H1 (cell line): ENCODE results near the gene ALAS1. TPM values are rescaled to one million over a fixed set of nuclear protein-coding genes. Genes with fewer than 3 reads are reported as not detected.

Source experiments
- CTCF ChIA-PET: fragments of 300-600 bp; sonication (Branson Sonifier 250); formaldehyde crosslinking; loops from one replicate; lab custom pipeline; 2021; ENCODE audit not compliant: partially characterized antibody; lab: Charles Lee
- POLR2A ChIA-PET: fragments of 300-600 bp; sonication (Branson Sonifier 250); formaldehyde crosslinking; loops from one replicate; lab custom pipeline; 2021; ENCODE audit warnings: inconsistent platforms; ENCODE audit not compliant: partially characterized antibody; lab: Charles Lee
- DNase-seq, 2 experiments: peaks; one replicate each; pipeline versions ENCODE4 v3.0.0 to v3.0.0-alpha.2; 2010 to 2022; ENCODE audit warnings: low spot score in 2 of 2, low read depth in 1 of 2, mixed read lengths in 1 of 2
- FAIRE-seq: peaks from 2 replicates; lab custom pipeline; 2011; peaks lifted over from hg19 to GRCh38; lab: Jason Lieb, UNC
- H2AFZ ChIP-seq: 2 replicates; pipeline ENCODE4 v1.8.1; 2012; ENCODE audit warnings: low read length, inconsistent platforms
- H2AK5ac ChIP-seq: 2 replicates; pipeline ENCODE4 v1.6.1; 2013; ENCODE audit warnings: low read depth, low read length
- H2BK120ac ChIP-seq: replicated peaks from 2 replicates; pipeline ENCODE3; 2013; ENCODE audit warnings: low read depth, low read length, inconsistent platforms
- H2BK12ac ChIP-seq: 2 replicates; pipeline ENCODE4 v1.6.1; 2013; ENCODE audit warnings: low read depth, low read length
- H2BK15ac ChIP-seq: 2 replicates; pipeline ENCODE4 v1.6.1; 2013; ENCODE audit warnings: low read length
- H2BK20ac ChIP-seq: 2 replicates; pipeline ENCODE4 v1.6.1; 2013; ENCODE audit warnings: low read length
- H2BK5ac ChIP-seq: 2 replicates; pipeline ENCODE4 v1.6.1; 2013; ENCODE audit warnings: low read depth, low read length
- H3K14ac ChIP-seq: 2 replicates; pipeline ENCODE4 v1.6.1; 2013; ENCODE audit warnings: inconsistent platforms; ENCODE audit not compliant: insufficient read length
- H3K18ac ChIP-seq: 2 replicates; pipeline ENCODE4 v1.6.1; 2013; ENCODE audit warnings: low read length; ENCODE audit errors: extremely low read depth
- H3K23ac ChIP-seq: 2 replicates; pipeline ENCODE4 v1.6.1; 2013; ENCODE audit warnings: inconsistent platforms; ENCODE audit not compliant: insufficient read length
- H3K23me2 ChIP-seq: 2 replicates; pipeline ENCODE4 v1.6.1; 2013; ENCODE audit warnings: low read depth, low read length
- H3K27ac ChIP-seq: 2 replicates; pipeline ENCODE4 v1.6.1; 2011; ENCODE audit warnings: low read depth, low read length, inconsistent platforms
- H3K27me3 ChIP-seq, 4 experiments: replicated peaks in 1 of 4; 1 replicate in 1 of 4; 2 replicates in 3 of 4; pipeline versions ENCODE4 v1.6.1 to v1.8.1; 2011 to 2013; ENCODE audit warnings: low read length in 3 of 4, mild to moderate bottlenecking in 3 of 4, inconsistent platforms in 2 of 4, mixed read lengths in 2 of 4, moderate library complexity in 1 of 4; ENCODE audit not compliant: control insufficient read depth in 3 of 4, insufficient read depth in 3 of 4; ENCODE audit errors: extremely low read depth in 1 of 4
- H3K36me3 ChIP-seq, 4 experiments: 2 replicates each; pipeline versions ENCODE4 v1.6.1 to v1.8.1; 2011 to 2013; ENCODE audit warnings: mild to moderate bottlenecking in 4 of 4, low read length in 3 of 4, moderate library complexity in 2 of 4, control low read depth in 1 of 4, inconsistent platforms in 1 of 4; ENCODE audit not compliant: insufficient read depth in 4 of 4, control insufficient read depth in 2 of 4
- H3K4ac ChIP-seq: replicated peaks from 2 replicates; pipeline ENCODE3; 2013; ENCODE audit warnings: low read length, low read depth, mixed read lengths, inconsistent platforms; ENCODE audit not compliant: insufficient read length
- H3K4me1 ChIP-seq, 4 experiments: replicated peaks in 1 of 4; 1 replicate in 1 of 4; 2 replicates in 3 of 4; pipeline versions ENCODE4 v1.6.1 to v1.8.1; 2011 to 2013; ENCODE audit warnings: low read length in 3 of 4, inconsistent platforms in 2 of 4, mixed read lengths in 1 of 4; ENCODE audit not compliant: insufficient read depth in 4 of 4, control insufficient read depth in 3 of 4
- H3K4me2 ChIP-seq, 2 experiments: 2 replicates each; pipeline versions ENCODE4 v1.6.1 to v1.8.1; 2011 to 2013; ENCODE audit warnings: low read depth in 2 of 2, low read length in 2 of 2, control low read depth in 1 of 2, inconsistent platforms in 1 of 2, mild to moderate bottlenecking in 1 of 2; ENCODE audit not compliant: insufficient read depth in 1 of 2
- H3K4me3 ChIP-seq, 4 experiments: fragments of 200-600, 300-600 bp in 1 of 4; sonication (generic), shearing (Covaris generic), sonication (Bioruptor Twin) in 1 of 4; 2 replicates each; pipeline versions ENCODE4 v1.5.1 to v1.8.1; 2011 to 2016; ENCODE audit warnings: low read length in 4 of 4, low read depth in 3 of 4, control low read depth in 2 of 4, inconsistent platforms in 2 of 4, mild to moderate bottlenecking in 2 of 4, mixed read lengths in 1 of 4, moderate library complexity in 1 of 4; ENCODE audit not compliant: insufficient read depth in 2 of 4; ENCODE audit errors: extremely low read depth in 1 of 4
- H3K56ac ChIP-seq: replicated peaks from 2 replicates; pipeline ENCODE3; 2013; ENCODE audit warnings: low read depth, mild to moderate bottlenecking, mixed read lengths, low read length, inconsistent platforms; ENCODE audit not compliant: insufficient read length
- H3K79me1 ChIP-seq: 2 replicates; pipeline ENCODE4 v1.6.1; 2013; ENCODE audit warnings: low read depth, low read length, control low read depth
- H3K79me2 ChIP-seq, 2 experiments: 2 replicates each; pipeline versions ENCODE4 v1.6.1 to v1.8.1; 2012 to 2013; ENCODE audit warnings: low read length in 2 of 2, mild to moderate bottlenecking in 2 of 2, inconsistent platforms in 1 of 2; ENCODE audit not compliant: insufficient read depth in 2 of 2, control insufficient read depth in 1 of 2
- H3K9ac ChIP-seq, 4 experiments: replicated peaks in 1 of 4; 1 replicate in 1 of 4; 2 replicates in 3 of 4; pipeline versions ENCODE4 v1.6.1 to v1.8.1; 2011 to 2013; ENCODE audit warnings: low read depth in 3 of 4, low read length in 3 of 4, control low read depth in 2 of 4, mild to moderate bottlenecking in 2 of 4, moderate library complexity in 2 of 4, inconsistent platforms in 1 of 4; ENCODE audit errors: extremely low read depth in 1 of 4
- H3K9me3 ChIP-seq, 2 experiments: 2 replicates each; pipeline versions ENCODE4 v1.6.1 to v1.8.1; 2012 to 2013; ENCODE audit warnings: mild to moderate bottlenecking in 2 of 2, moderate library complexity in 2 of 2, control low read depth in 1 of 2, inconsistent platforms in 1 of 2, low read depth in 1 of 2, low read length in 1 of 2, mixed read lengths in 1 of 2; ENCODE audit not compliant: insufficient read depth in 2 of 2
- H4K20me1 ChIP-seq, 2 experiments: replicated peaks in 1 of 2; 2 replicates each; pipeline versions ENCODE3 to v1.8.1; 2011 to 2013; ENCODE audit warnings: inconsistent platforms in 2 of 2, low read length in 2 of 2, mild to moderate bottlenecking in 1 of 2; ENCODE audit not compliant: insufficient read depth in 2 of 2, control insufficient read depth in 1 of 2
- H4K5ac ChIP-seq: 2 replicates; pipeline ENCODE4 v1.6.1; 2013; ENCODE audit warnings: low read length, low read depth, mixed read lengths, inconsistent platforms; ENCODE audit not compliant: insufficient read length
- H4K8ac ChIP-seq: 2 replicates; pipeline ENCODE4 v1.8.0; 2013; ENCODE audit warnings: mild to moderate bottlenecking, moderate library complexity, low read length, inconsistent platforms; ENCODE audit not compliant: insufficient read depth; ENCODE audit errors: extremely low read depth
- H4K91ac ChIP-seq: replicated peaks from 2 replicates; pipeline ENCODE3; 2013; ENCODE audit warnings: low read length, mixed read lengths, inconsistent platforms; ENCODE audit not compliant: insufficient read length
- CTCF ChIP-seq, 3 experiments: IDR thresholded peaks; 1 replicate in 2 of 3; 2 replicates in 1 of 3; pipeline versions ENCODE4 v1.5.1 to v1.6.1; 2011; ENCODE audit warnings: low read length in 3 of 3, mild to moderate bottlenecking in 3 of 3, inconsistent platforms in 2 of 3, low read depth in 1 of 3, moderate library complexity in 1 of 3; ENCODE audit not compliant: insufficient read depth in 1 of 3; ENCODE audit errors: control extremely low read depth in 1 of 3
- HDAC6 ChIP-seq: IDR thresholded peaks from one replicate; pipeline ENCODE4 v1.7.1; 2012; ENCODE audit warnings: low read depth, mild to moderate bottlenecking, inconsistent platforms, low read length, moderate library complexity
- RAD21 ChIP-seq, 2 experiments: IDR thresholded peaks in 1 of 2; conservative IDR thresholded peaks in 1 of 2; 2 replicates each; pipeline ENCODE4 v1.6.1; 2011; ENCODE audit warnings: low read depth in 2 of 2, low read length in 2 of 2, improper control_type of control experiment in 1 of 2, inconsistent platforms in 1 of 2, mild to moderate bottlenecking in 1 of 2, moderate library complexity in 1 of 2
- SAP30 ChIP-seq: fragments of 300-600 bp; sonication (generic); IDR thresholded peaks from 2 replicates; pipeline ENCODE4 v1.7.1; 2012; ENCODE audit warnings: low read length, moderate library complexity, mild to moderate bottlenecking, inconsistent platforms; ENCODE audit not compliant: insufficient read depth, insufficient replicate concordance
- YY1 ChIP-seq: IDR thresholded peaks from 2 replicates; pipeline ENCODE4 v1.6.1; 2011; ENCODE audit warnings: low read depth, mild to moderate bottlenecking, low read length
- WGBS, 2 experiments: shearing (Covaris generic) in 1 of 2; methylation state at CpG; one replicate each; pipeline versions ENCODE4 v1.1.6 to v1.1.7; 2013 to 2015; ENCODE audit warnings: low lambda C conversion rate in 2 of 2, mixed read lengths in 2 of 2, inconsistent platforms in 1 of 2, low coverage in 1 of 2, missing lambda C conversion rate in 1 of 2; ENCODE audit not compliant: insufficient replicate concordance in 2 of 2, insufficient coverage in 1 of 2, insufficient read length in 1 of 2; ENCODE audit errors: extremely low coverage in 1 of 2, missing lambda C conversion rate in 1 of 2; 5-methylcytosine and 5-hydroxymethylcytosine counted together
- polyA plus RNA-seq, 7 experiments: library from polyadenylated mRNA; depleted of rRNA in 3 of 7; stranded (reverse) in 5 of 7; unstranded in 2 of 7; fragments of >200 nt in 5 of 7; fragments of 200-250 nt in 2 of 7; gene quantifications; 1 replicate in 5 of 7; 2 replicates in 1 of 7; 4 replicates in 1 of 7; pipeline versions ENCODE4 v1.2.1 to v1.2.3, GENCODE V29; 2011 to 2013; ENCODE audit warnings: missing spikeins in 2 of 7, mixed read lengths in 2 of 7
- total RNA-seq: library from RNA; stranded (reverse); fragmentation: NEBNext Ultra II Directional; extraction: Animal tissue kit (Norgen Biotek cat#: 25700); gene quantifications from 2 replicates; pipeline ENCODE4 v1.2.1, GENCODE V29; 2021
- TF ChIP-seq, protein P1 (sequence below): IDR thresholded peaks from 2 replicates; pipeline ENCODE4 v1.6.1; 2012; ENCODE audit warnings: low read length, inconsistent platforms

ALAS1 gene
- total and polyA plus RNA-seq, 2 of the 8 experiments (the other 6 are each of a cell fraction or from before 2014, with no cell fraction given): 45.9 to 84.4 TPM

DNA sequence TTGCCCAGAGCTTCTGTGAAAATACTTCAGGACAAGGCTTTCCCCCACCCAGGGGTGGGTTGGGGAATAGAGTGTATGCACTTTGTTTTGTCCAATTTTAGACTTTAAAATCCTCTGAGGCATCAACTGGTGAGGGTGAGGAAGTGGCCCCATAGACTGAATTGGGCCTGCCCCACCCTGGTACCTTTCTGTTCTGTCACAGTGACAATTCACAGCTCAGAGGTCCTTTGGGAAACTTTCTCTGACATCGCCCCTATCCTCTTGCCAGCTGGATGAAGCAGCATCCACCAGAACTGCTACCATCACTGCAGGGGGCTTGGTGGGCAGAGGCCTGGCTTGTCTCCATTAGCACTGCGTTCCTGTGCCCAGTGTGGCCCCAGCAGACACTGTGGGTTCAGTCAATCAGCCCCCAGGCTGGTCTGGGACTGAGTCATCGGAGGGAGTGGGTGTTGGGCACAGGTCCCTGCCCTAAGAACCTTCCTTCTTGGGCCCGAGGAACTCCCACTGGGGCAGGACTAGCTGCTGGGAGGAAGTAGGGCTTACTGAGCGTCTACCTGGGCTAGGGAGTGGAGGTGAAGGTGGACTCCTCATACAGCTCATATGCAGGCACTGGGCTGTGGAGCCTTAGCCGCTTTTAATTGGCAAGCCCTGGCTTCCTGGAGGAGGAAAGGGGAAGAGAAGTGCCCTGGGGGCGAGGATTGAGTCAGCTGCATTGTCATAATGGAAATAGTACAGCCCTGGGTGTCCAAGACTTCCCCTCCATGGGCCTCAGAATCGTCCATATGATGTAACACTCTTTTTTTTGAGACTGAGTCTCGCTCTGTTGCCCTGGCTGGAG, 46.0 kb downstream of the ALAS1 start:
- no peak overlapping the region; a peak in 1 of 4 replicates for H3K4me2 ChIP-seq
- H3K4me1 ChIP-seq: peaks cover 11 to 25% (median 19%) of the 10 kb centered on the region in 4 experiments
- no peak for DNase-seq
- peaks cover 2% of the 10 kb centered on the region; the same call in 1 of the 2 replicates for H3K79me1 ChIP-seq
- H3K4me3 ChIP-seq: no peak overlapping the region
- no peak overlapping the region for H2AFZ ChIP-seq
- H3K9me3 ChIP-seq: no peaks in the 10 kb centered on the region
- H2AK5ac ChIP-seq: no peak overlapping the region
- H3K27ac ChIP-seq: no peak overlapping the region
- H3K18ac ChIP-seq: no peak overlapping the region
- H3K23ac ChIP-seq: no peak overlapping the region
- H3K79me2 ChIP-seq: 0 out of 4 replicates have a peak, but pooled peaks cover 0 to 3% of the 10 kb centered on the region in 2 experiments
- H3K56ac ChIP-seq: no peak overlapping the region
- no peak overlapping the region for H2BK20ac ChIP-seq
- no peak overlapping the region for H2BK120ac ChIP-seq
- H3K9ac ChIP-seq: no peak overlapping the region
- H3K14ac ChIP-seq: no peak overlapping the region
- peaks cover 14% of the 10 kb centered on the region for H3K23me2 ChIP-seq
- CTCF ChIA-PET: interaction anchor here (0.6 to 17.7 kb wide), 7 partner anchors 8 to 145 kb away, joined by 3 to 126 read pairs (median 5); no protein-coding TSS in a partner anchor
- no peak overlapping the region for H3K4ac ChIP-seq
- H4K8ac ChIP-seq: no peak overlapping the region
- peaks cover 0 to 5% of the 10 kb centered on the region in 2 experiments for H4K20me1 ChIP-seq
- no peak overlapping the region for H2BK5ac ChIP-seq
- peaks cover 6 to 37% (median 23%) of the 10 kb centered on the region in 4 experiments; a peak in 6 of 7 replicates for H3K27me3 ChIP-seq
- POLR2A ChIA-PET: interaction anchor here (0.8 to 3.6 kb wide), 5 partner anchors 8 to 248 kb away, joined by 3 to 27 read pairs (median 4); partner anchors contain the start of gene RPL29
- WGBS, 2 experiments: 85% methylated on average over 9 of the region's 9 CpGs; no CpG with 5 or more reads in 1 of the 2 experiments
- no peak for FAIRE-seq
- no peak overlapping the region for H2BK12ac ChIP-seq
- no peak overlapping the region for H2BK15ac ChIP-seq
- H4K5ac ChIP-seq: no peak overlapping the region
- H3K36me3 ChIP-seq: no peaks in the 10 kb centered on the region
- H4K91ac ChIP-seq: no peak overlapping the region
- TF ChIP-seq HDAC6: no peak
- no peak for TF ChIP-seq YY1
- TF ChIP-seq, protein P1, sequence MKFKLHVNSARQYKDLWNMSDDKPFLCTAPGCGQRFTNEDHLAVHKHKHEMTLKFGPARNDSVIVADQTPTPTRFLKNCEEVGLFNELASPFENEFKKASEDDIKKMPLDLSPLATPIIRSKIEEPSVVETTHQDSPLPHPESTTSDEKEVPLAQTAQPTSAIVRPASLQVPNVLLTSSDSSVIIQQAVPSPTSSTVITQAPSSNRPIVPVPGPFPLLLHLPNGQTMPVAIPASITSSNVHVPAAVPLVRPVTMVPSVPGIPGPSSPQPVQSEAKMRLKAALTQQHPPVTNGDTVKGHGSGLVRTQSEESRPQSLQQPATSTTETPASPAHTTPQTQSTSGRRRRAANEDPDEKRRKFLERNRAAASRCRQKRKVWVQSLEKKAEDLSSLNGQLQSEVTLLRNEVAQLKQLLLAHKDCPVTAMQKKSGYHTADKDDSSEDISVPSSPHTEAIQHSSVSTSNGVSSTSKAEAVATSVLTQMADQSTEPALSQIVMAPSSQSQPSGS: no peak
- TF ChIP-seq RAD21 (IDR thresholded peaks at IDR 0.05 in 1 of 2, conservative IDR thresholded peaks at IDR 0.05 in 1 of 2; ENCODE audit: low read depth in 2 of 2, low read length in 2 of 2): no peak
- no peak for TF ChIP-seq SAP30
- TF ChIP-seq CTCF (IDR thresholded peaks at IDR 0.05; ENCODE audit: control extremely low read depth in 1 of 3, insufficient read depth in 1 of 3, low read depth in 1 of 3, low read length in 3 of 3): no peak
